HG02852 (cell line): Measurements from ENCODE around the gene KCNJ15.
A peak's percentile ranks its signal among the peaks of the same experiment; 100 is the strongest.
"Not testable (repeated sequence)": the region's sequence is repeated elsewhere in the genome, so short reads cannot be mapped to it uniquely, and the experiment has no call there.

Experiments
- ATAC-seq: cut with Tn5 transposase; IDR thresholded peaks from one replicate; pipeline ENCODE4 v1.9.1; 2021; ENCODE audit warnings: mild to moderate bottlenecking, moderate library complexity; ENCODE audit not compliant: unreplicated experiment

Gene KCNJ15

DNA sequence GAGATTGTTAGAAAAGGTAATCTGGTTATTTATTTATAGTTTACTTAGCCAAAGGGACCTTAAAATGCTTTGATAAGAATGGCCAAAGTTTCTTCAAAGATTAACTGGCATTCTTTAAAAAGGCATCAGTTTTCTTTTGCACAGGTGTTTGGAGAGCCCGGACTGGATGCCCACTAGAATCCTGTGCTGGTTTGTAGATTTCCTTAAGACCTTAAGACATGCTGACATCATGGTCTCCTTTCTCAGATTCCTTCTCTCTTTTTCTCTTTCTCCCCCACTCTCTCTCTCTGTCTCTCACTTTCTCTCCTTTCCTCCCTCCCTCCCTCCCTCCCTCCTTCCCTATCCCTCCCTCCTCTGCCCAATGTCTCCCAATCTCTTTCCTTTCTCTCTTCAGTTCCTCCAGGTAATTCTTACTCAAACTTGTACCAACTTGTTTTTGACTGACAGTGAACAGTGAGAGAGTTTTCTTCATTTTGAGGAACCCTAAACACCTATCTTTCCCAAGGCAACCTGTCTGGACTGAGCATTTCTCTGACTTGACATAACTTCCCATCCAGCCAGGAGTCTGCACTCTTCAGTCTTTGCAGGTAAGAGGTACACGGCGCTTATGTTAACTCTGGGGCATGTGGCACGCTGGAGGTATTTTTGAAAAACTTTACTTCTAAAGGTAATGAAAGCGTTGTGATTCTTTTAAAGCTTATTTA, at the start of gene KCNJ15:
Gene KCNJ15, plus strand, starts transcription at position 393 of the 704 bp plus-strand sequence. CDS start 42,271 bp downstream, outside the sequence.
- ATAC-seq, result no peak

DNA sequence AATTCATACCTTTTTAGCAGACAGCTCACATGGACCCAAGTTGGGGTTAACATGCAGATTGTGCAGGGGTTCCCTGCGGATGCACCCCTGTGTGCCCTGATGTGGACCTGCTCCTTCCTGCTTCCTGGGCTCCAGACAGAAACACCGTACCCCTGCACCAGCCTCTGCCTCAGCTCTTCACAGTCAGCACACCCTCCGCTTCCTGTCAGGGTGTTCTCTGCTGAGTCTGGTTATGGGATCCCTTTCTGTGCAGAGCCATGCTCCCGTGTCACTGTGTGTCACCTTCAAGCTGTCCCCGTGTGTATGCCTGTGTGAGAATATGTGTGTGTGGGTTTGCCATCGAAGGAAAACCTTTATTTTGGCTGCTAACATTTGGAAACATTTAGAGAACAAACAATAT, 48.7 kb upstream of the KCNJ15 start:
- no peak for ATAC-seq

DNA sequence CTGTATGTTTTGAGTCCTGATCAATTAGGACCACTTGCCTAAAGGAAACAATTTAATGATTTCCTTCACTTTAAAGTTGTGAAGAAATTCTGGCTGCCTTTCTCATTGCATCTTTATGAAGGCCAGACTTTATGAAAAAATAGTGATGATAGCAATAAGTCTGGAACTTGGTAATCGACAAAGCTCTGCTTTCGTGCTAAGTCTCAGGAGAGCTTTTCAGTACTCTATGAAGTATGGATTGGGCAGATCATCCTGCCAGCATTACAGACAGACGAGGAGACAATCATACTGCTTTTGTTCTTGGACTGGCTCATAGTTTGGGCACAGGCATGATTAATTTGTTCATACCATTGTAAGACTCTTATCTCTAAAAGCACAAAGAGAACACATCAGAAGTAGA, 45.5 kb upstream of the KCNJ15 start:
- ATAC-seq, result no peak

- no peak for ATAC-seq
These were observed 44.1 kb upstream of the KCNJ15 start for GRCh38 chr21:38212706-38213105.

DNA sequence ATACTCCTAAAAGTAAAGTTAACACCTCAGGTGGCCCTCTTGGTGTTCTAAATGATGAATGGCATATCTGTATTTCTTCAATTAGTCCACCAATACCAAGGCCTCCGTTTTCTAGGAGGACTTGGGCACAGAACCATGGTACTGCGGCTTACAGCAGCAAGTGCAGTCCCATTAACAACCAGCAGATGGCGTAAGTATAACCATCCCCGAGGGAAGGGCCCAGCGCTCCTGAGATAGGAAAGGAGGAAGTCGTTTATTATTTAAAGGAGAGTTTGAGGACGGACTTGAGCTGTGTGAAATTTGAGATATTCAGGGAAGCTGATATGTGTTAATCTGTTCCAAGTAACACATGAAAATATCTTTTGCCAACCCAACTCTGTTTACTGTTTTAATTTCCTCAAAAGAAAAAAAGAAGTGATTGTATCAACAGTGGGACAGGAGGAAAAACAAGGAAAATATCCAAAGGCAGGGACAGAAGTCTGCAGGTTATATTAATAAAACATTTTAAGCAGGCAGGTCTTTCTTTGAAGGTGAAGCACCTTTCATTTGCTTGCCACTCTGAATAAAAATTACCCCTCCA, 37.7 kb upstream of the KCNJ15 start:
- ATAC-seq, result peak; percentile 64

DNA sequence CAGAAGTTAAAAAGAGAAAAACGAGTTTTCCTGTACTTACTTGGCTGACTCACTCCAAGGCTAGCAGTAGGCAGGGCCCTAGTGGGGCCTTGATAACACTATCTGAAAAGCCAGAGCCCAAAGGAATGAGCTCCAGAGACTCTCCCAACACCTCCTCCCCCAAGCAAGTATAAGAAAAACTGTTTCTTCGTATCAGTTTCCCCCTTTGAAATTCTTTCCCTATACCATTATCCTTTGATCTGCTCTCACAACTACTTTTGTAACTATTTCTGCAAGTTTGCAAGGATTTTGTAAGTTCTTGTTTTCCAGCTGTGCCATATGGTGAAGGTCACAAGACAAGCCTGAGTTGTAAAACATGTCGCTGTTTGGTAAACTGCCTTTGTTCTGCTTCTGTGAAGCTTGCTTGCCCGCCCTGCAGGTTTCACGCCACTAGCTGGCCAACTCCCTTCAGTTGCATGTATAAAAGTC, 36.5 kb upstream of the KCNJ15 start:
- ATAC-seq, result no peak

GRCh38 chr21:38221594-38221993, 35.2 kb upstream of the KCNJ15 start:
- ATAC-seq, result no peak

DNA sequence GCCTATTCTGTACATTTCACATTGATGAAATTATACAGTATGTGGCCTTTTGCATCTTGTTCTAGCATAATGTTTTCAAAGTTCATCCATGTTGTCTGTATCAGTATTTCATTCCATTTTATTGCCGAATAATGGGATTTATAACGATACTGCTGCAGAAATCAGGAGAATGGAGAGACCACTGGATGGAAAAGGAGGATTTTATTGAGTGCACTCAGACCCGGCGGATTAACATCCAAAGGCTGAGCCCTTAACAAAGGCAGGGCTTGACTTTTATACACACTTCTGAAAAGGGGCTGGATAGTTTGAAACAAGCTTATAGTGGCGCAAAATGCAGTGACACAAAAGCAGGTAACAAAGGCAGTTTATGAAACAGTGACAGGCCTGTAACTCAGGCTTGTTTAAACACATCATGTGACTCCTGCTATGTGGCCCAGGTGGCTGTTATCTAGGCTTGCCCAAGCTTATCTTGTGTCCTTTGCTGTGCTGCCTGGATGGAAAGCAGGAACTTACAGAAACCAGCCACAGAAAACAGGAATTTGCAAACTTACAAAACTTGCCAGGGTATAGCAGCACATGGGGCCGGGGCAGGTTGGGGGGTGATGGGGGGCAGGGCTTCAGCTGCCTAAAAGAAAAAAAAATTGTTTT, 32.8 kb upstream of the KCNJ15 start:
- ATAC-seq, result no peak

GRCh38 chr21:38227401-38227800, 29.4 kb upstream of the KCNJ15 start:
- no peak for ATAC-seq

DNA sequence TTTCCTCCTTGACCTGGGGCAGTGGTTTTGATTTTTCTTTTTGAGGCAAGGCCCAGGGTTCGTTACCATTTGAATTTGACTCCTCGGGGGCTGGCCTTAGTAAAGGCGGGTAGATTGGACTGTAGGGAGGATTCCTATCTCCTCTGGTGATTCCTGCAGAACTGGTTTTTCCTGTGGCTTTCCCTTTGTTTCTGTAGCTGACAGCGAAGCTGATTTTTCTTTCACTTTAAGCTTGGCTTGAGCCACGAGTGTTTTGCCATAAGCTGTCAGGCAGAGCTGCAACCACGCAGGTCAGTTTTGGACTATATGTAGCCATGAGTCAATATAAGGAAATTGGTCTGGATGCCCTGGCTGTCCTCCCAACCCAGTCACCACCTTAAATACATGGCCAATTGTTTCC, 28.7 kb upstream of the KCNJ15 start:
- no peak for ATAC-seq

GRCh38 chr21:38228537-38228936, 28.3 kb upstream of the KCNJ15 start:
- ATAC-seq, result no peak

DNA sequence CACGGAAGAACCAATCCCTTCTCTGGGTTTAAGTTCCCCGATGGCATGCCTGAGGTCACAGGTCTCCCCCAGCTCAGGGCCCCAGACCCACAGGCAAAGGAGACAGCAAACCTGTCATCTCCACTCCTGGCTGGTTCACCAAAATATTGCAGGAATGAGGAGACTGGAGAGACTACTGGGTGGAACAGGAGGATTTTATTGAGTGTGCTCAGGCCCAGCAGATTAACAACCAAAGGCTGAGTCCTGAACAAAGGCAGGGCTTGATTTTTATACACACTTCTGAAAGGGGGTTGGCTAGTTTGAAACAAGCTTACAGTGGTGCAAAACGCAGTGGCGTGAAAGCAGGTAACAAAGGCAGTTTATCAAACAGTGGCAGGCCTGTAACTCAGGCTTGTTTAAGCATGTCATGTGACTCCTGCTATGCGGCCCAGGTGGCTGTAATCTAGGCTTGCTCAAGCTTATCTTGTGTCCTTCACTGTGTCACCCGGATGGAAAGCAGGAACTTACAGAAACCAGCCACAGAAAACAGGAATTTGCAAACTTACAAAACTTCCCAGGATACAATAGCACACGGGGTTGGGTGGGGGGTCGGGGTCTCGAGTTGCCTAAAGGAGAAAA, 27.4 kb upstream of the KCNJ15 start:
- no peak for ATAC-seq

DNA sequence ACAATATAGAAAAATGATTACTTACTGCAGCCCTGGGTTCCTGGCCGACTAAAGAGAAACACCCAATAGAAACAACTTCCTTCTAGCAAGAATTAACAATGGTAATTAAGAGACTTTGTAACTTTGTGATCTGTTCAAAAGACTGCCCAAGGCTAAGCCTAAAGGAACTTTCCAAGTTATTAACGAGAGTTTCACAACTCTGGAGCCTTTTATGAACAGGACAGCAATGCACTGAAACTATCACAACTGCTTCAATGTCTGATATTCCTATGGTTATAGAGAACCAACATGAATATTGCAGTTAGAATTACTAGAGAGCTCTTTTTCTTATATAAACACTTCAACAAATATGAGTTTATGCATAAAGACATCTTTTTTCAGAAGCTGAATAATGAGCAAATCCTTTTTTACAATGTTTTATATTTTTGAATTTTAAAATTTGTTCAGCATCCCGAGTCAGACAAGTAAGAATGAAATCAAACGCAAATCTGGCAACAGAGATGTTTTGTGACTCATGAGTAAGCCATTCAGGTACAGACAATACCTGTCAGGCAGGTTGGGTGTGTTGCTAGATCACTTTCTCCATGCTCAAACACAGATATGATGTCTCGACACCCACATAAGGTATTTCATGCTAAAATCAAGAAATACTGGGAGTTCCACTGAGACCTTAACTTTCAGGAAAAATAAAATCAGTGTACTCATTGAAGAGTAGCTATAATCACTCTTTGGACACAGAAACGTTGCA, 22.2 kb upstream of the KCNJ15 start:
- no peak for ATAC-seq

- not testable (repeated sequence) for ATAC-seq
These were observed 21.5 kb upstream of the KCNJ15 start for GRCh38 chr21:38235251-38235650.

DNA sequence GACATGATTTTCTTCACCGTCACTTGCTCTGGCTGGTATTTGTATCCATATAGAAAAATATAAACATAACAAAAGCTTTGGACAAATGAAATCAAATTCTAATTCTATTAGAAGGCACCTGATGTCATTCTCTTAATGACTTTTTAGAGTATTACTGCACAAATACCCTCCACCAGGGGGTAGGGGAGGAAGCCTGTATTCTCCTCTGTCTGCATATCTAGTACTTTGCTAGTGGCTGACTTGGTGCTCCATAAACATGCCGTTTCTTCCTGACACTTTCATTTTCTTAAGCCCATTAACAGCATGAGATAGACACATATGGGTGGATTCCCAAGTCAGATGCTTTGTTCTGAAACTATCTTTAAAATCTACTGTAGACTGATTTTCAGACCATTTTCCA, 20.6 kb upstream of the KCNJ15 start:
- ATAC-seq, result no peak

GRCh38 chr21:38239672-38240071, 17.1 kb upstream of the KCNJ15 start:
- ATAC-seq, result no peak

- no peak for ATAC-seq
These were observed 16.7 kb upstream of the KCNJ15 start for GRCh38 chr21:38240129-38240528.

GRCh38 chr21:38241029-38241740, 15.6 kb upstream of the KCNJ15 start:
- ATAC-seq, result no peak

- no peak for ATAC-seq
These were observed 14.7 kb upstream of the KCNJ15 start for GRCh38 chr21:38242061-38242460.

DNA sequence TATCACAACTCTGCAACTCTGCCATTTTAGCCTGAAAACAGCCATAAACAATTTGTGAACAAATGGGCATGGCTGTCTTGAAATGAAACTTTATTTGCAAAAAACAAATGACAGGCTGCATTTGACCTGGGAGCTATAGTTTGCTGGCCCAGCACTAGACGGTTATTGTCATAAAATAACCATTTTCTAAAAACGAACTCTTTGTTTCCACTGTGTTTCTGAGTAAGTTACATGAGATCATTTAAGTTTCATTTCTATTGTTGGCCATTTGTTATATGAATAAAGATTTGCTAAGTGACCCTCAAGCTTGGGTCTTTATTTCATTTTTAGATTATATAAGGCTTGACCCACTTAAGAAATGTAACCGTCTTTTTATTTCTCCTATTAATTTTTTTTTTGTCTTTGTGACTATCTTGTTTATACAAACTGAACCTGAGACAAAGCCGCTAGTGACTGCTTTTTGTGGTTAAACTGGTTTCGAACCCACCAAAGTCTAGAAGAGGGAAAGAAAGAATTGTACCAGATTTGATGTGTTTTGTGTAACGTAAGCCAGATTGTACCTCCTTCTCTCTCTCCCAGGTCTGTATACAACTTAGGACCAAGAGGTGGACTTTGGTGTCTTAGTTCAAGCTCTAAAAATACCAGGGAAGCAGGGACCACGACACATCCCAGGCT, 12.9 kb upstream of the KCNJ15 start:
- no peak for ATAC-seq
